Medulla oblongata (tissue), 1 donor: ENCODE data around the gene ISOC1.

Source experiments
- DNase-seq: peaks from one replicate; pipeline ENCODE4 v3.0.0-alpha.2; 2015; ENCODE audit errors: extremely low spot score

ISOC1 gene

DNA sequence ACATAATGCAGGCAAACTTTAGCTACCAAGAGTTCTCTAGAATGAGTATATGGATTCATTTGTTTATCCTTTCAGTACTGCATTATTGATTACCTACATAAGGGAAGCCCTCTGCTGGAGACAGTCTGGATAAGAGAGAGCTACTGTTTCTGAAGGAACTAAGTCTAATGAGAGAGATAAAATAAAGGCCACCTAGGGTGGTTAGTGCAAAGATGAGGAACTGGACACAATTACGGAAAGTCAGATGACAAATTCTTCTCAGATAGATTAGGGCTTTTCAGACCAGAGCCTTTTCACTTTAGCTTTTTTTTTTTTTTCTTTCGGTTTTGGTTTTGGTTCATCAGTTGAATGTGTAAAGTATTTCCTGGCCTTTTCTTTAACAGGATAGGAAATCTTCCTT, 31.3 kb downstream of the ISOC1 start:
- no peak for DNase-seq

DNA sequence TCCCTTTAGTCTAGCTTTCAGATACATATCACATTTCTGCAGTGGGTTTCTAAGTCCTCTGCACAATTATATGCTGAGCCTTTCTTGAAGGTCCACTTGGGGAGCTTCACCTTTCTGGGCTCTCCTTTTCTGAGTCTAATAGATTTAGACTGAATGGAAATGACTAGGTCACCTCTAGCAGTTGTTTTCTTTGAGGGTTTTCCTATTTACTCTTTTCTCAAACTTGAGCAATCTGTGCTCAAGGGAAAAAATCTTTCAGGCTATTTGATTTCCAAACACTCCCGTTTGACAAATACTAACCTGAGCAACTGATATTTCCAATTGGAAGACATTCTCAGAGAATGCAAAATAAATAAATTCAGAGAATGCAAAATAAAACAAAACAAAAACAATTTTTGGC, 39.0 kb downstream of the ISOC1 start:
- DNase-seq = no peak

DNA sequence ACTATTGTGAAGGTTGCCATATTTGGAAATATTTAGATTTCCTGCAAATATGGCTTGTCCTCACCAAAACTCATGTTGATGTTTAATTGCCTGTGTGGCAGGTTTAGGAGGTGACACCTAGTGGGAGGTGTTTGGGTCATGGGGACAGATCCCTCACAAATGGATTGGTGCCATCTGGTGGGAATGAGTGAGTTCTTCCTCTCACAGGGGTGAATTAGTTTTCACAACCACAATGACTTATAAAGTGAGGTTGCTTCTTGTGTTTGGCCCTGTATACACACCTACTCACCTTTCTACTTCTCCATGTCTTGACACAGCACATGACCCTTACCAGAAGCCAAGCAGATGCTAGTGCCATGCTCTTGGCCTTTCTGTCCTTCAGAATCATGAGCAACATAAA, 41.1 kb downstream of the ISOC1 start:
- no peak for DNase-seq

DNA sequence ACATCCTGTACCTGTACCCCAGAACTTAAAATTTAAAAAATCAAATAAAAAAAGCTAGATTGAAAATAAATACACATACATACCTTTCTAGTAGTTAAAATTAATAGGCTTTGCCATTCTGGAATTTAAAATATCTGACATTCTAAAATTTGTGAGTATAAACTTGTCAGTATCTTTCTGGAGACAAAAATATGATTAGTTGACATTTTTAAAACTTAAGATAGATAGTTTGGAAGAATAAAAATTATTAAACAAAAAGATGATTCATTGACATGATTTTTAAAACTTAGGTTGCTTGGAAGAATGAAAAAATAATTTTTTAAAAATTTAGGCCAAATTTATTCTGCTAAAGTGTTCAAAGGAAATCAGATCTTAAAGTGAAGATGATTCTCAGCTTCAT, 43.1 kb downstream of the ISOC1 start:
- DNase-seq = no peak

DNA sequence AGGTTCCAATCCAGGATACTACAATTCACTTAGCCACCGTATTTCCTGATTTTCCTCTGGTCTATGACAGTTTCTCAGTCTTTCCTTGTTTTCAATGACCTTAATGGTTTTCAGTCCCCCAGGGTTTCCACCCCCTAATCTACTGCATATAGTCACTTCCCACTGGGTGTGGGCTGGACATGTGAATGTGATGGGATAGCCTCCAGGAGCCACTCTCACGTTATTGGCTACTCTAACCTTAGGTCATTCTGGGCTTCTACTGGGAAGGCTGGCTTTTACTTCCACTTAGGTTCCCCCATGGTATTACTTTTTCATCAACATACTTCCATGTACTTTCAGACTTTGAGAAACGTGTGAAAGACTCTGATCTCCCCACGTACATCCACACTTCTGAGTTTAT, 46.5 kb downstream of the ISOC1 start:
- DNase-seq = no peak

DNA sequence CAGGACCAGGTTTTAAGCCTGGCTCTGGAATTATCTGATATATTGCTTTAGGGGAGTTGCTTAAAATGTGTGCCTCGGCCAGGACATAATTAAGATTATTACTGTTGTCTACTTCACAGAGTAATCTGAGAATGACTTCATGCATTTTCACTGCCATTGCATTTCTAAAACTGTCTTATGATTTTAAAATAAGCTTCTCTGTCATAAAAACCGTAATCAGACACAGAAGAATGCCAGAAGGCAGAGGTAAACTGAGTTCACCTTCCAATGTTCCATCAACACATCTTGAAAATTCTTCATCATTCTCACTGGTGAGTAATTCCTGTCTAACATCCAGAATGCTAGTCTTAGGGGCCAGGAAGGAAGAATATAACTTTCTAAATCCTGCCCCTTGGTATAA, 47.1 kb downstream of the ISOC1 start:
- DNase-seq = no peak

DNA sequence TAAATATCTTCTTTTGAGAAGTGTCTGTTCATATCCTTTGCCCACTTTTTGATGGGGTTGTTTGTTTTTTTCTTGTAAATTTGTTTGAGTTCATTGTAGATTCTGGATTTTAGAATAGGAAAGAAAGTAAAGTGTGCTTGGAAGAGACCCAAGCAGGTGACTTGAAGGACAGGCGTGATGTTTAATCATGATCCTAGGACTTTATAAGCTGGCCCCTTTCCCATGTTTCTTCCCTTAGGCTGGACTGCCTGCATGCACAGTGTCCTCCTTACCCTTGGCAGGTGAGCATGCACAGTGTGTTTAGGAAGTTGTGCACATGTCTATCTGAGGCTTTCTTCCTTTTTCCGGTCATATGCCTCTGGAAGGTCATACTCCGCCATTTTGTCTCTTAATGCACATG, 61.3 kb downstream of the ISOC1 start:
- DNase-seq = no peak

DNA sequence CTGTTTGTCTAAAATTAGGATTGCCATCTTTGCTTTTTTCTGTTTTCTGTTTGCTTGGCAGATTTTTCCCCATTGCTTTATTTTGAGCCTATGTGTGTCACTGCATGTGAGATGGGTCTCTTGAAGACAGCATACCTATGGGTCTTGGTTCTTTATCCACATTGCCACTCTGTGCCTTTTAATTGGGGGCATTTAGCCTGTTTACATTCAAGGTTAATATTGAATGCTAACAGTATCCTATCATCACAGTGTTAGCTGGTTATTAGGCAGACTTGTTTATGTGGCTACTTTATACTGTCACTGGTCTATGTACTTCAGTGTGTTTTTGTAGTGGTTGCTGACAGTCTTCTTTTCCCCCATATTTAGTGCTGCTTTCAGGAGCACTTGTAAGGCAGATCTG, 67.3 kb downstream of the ISOC1 start:
- DNase-seq = no peak
